CD4-positive, alpha-beta T cell treated with Interferon gamma for 1 hour (primary cell): ENCODE results near the gene SHD.
"Not testable (repeated sequence)": the region's sequence is repeated elsewhere in the genome, so short reads cannot be mapped to it uniquely, and the experiment has no call there.

Experiments
- DNase-seq: peaks from one replicate; pipeline ENCODE4 v3.0.0-alpha.2; 2020

The SHD gene, protein sequence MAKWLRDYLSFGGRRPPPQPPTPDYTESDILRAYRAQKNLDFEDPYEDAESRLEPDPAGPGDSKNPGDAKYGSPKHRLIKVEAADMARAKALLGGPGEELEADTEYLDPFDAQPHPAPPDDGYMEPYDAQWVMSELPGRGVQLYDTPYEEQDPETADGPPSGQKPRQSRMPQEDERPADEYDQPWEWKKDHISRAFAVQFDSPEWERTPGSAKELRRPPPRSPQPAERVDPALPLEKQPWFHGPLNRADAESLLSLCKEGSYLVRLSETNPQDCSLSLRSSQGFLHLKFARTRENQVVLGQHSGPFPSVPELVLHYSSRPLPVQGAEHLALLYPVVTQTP

DNA sequence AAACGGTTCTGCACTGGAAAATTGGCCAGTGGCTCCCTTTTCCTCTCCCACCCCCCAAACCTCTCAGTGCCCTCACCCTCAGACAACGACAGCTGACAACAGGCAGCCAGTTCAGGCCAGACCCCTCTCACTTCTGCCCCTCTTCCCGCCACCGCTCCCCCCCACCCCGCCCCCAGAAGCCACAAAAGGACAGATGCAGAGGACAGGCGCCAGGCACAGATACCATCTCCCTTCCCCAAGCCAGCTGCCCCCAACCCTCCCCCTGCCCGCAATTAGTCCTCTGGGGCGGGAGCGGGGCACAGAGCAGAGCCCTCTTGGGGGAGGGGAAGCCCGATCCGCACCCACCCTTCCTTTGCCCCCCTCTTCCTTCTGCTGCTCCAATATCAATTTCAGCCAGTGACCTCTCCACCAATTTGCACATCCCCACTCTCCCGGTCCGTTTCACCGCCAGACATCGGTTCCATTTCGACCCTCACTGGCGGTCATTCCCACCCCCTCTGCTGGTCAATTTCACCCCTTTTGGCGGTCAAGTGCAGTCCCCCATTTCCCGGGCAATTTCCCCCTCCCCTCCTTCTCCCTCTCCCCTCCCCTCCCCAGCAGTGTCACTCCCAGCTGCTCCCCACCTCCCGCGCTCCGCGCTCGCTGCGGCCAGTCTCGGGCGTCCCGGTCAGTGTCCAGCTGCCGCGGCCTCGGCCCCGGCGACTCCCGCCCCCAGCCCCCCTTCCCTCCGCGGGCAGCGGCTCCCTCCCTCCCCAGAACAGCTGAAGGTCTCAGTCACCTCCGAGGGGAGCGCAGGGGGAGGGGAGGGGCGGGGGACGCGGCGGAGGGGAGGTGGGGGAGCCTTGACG, at the start of gene SHD:
Gene SHD, plus strand, starts transcription at position 848 of the 848 bp plus-strand sequence. CDS start 798 bp downstream, outside the sequence.
- no peak for DNase-seq

DNA sequence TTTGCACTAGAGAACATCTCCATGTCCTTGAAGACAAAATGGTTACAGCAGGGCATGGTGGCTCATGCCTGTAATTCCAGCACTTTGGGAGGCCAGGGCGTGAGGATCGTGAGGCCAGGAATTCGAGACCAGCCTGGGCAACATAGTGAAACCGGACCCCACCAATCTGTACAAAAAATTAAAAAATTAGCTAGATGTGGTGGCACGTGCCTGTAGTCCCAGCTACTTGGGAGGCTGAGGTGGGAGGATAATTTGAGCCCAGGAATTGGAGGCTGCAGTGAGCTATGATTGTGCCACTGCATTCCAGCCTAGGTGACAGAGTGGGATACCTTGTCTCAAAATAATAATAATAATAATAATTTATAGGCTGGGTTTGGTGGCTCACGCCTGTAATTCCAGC, 48.8 kb upstream of the SHD start:
- not testable (repeated sequence) for DNase-seq

DNA sequence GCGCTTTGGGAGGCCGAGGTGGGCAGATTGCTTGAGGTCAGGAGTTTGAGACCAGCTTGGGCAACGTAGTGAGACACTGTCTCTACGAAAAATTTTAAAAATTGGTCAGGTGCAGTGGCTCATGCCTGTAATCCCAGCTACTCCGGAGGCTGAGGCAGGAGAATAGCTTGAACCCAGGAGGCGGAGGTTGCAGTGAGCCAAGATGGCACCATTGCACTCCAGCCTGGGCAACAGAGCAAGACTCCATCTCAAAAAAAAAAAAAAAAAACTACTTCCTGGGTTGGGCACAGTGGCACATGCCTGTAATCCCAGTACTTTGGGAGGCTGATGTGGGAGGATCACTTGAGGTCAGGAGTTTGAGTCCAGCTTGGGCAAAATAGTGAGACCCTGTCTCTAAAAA, 47.5 kb upstream of the SHD start:
- not testable (repeated sequence) for DNase-seq

DNA sequence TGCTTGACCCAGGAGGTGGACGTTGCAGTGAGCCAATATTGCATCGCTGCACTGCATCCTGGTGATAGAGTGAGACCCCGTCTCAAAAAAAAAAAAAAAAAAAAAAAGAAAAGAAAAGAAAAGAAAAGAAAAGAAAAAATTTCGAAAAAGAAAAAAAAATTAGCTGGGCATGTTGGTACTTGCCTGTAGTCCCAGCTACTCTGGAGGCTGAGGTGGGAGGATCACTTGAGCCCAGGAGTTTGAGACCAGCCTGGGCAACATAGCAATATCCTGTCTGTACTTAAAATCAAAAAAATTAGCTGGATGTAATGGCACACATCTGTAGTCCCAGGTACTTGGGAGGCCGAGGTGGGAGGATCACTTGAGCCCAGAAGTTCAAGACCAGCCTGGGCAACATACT, 46.9 kb upstream of the SHD start:
- not testable (repeated sequence) for DNase-seq

DNA sequence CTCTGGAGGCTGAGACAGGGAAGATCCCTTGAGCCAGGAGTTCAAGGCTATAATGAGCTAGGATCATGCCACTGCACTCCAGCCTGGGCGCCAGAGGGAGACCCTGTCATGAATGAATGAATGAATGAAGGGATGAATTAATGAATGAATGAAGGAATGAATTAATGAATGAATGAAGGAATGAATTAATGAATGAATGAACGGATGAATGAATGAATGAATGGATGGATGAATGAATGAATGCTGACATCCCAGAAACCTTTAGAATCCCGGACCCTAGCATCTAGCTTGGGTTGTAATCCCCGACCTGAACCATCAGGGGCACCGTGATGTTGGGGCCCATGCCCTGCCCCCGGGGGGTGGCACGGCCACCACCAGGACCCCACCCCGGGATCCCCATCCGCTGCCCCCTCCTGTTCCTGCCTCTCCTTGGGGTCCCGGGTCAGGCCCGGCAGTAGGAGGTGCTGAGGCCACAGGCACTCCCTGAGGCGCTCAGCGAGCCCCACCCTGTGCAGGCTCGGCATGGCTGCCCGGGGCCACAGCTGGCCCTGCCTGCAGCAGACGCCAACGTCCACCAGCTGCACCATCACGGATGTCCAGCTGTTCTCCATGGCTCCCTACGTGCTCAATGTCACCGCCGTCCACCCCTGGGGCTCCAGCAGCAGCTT, 46.3 kb upstream of the SHD start:
- DNase-seq = no peak

- peak; percentile 23 for DNase-seq
Measured at GRCh38 chr19:4233282-4233853, 45.7 kb upstream of the SHD start.

- no peak for DNase-seq
Measured at GRCh38 chr19:4234142-4234861, 44.8 kb upstream of the SHD start.

- DNase-seq = no peak
Measured at GRCh38 chr19:4234862-4235201, 44.2 kb upstream of the SHD start.

DNA sequence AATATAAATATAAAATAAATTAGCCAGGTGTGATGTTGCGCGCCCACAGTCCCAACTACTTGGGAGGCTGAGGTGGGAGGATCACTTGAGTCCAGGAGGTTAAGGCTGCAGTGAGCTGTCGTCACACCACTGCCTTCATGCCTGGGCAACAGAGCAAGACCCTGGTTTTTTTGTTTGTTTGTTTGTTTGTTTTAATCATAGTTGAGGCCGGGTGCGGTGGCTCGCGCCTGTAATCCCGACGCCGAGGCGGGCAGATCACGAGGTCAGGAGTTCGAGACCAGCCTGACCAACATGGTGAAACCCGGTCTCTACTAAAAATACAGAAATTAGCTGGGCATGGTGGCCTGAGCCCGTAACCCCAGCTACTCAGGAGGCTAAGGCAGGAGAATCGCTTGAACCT, 41.6 kb upstream of the SHD start:
- not testable (repeated sequence) for DNase-seq

- DNase-seq = no peak
Measured at GRCh38 chr19:4238831-4239230, 40.2 kb upstream of the SHD start.

DNA sequence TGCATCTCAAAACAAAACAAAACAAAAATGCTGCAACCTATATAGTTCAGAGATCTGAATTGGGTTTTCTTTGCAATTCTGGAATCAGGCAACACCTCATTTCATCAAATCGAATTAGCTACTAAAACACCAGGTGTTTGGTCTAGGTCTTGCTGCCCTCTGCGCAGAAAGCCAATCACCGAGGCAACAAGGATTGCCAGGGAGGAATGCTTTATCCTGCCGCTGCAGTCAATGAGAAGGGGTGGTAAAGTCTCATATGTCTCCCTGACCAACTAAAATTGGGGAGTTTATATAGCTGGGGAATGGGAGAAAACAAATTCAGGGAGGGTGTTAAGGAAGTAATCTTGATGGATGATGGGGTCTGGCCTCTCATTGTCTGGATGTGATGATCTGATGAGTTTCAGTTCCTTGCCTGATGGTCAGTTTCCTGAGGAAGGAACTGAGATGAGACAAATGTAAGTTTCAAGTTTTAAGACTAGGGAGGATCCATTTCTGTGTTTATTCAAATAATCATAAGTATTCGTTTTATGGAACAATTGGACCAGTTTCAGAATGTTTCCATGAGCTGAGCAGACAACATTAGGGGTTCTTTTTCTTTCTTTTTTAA, 37.1 kb upstream of the SHD start:
- DNase-seq = no peak

DNA sequence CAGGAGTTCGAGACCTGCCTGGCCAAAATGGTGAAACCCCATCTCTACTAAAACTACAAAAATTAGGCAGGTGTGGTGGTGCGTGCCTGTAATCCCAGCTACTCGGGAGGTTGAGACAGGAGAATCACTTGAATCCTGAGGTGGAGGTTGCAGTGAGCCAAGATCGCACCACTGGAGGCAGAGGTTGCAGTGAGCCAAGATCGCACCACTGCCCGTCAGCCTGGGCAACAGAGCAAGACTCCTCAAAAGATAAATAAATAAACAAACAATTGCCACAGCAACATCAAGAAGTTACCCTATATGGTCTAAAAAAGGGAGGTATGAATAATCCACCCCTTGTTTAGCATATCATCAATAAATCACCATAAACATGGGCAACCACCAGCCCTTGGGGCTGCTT, 33.1 kb upstream of the SHD start:
- DNase-seq = not testable (repeated sequence)

DNA sequence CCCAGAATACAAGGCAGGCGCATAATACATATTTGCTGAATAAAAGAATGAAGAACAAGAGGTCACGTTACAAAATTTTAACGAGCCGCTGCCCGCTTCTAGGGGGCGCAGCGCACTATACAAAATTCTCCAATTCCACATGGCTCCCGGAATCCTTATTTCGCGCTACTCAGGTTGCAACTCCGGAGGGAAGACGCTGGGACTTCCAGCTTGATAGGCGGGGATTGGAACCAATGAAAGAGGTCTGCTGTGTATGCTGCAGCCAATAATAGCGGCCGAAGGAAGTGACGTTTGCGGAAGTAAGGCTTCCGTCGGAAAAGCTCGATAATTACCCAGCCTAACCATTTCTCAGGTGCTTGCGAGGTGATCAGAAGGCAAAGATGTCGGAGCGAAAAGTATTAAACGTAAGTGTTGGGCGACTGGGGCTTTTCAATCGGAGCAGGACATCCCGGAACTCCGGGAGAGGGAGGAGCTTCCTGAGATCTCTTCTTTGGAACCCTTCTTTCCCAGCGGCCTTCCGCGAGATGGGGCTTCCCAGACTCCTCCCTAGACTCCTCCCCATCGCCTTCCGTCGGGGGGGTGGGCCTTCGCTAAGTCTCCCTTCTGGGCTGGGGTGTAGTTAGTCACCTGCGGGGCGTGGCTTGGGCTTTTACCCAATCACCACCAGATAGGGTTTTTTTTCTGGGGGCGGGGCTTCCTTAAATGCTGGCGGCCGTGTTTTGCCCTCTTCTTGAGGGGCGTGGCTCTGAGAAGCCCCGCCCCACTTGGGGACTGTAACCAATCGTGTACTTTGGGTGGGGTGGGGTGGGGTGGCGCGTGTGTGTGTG, 32.1 kb upstream of the SHD start, which contains the start of gene YJU2:
Gene YJU2, plus strand, starts transcription at position 314 of the 827 bp plus-strand sequence. Its CDS starts 67 bp downstream, at position 381.
- DNase-seq = peak; percentile 99

DNA sequence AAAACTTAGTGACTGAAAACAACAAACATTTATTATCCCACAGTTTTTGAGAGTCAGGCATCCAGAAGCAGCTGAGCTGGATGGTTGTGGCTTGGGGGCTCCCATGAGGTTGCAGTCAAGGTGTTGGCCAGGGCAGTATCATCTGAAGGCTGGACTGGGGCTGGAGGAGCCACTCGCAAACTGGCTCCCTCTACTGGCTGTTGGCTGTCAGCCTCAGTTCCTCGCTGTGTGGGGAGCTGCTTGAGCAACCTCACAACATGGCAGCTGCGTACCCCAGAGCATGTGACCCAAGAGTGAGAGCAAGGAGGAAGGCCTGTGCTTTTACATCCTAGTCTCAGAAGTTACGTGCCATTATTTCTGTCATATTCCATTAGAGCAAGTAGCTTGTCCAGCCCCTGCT, 22.5 kb upstream of the SHD start:
- no peak for DNase-seq

DNA sequence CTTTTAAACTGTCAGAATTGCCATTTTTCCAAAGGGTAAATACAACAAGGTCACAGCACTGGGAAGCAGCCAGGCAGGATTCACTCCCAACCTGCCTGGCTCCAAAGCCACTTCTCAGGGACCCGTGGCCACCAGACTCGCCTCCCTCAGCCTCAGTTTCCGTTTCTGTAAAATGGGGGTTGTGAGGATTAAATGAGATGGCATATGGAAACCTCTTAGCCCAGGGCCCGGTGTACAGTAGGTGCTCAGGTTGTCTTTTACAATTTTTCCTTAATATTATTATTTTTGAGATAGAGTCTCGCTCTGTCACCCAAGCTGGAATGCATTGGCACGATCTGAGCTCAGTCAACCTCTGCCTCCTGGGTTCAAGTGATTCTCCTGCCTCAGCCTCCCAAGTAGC, 22.0 kb upstream of the SHD start:
- no peak for DNase-seq

- DNase-seq = no peak
Measured at GRCh38 chr19:4258181-4258580, 20.9 kb upstream of the SHD start.

GRCh38 chr19:4260613-4261191, 18.4 kb upstream of the SHD start:
- no peak for DNase-seq

DNA sequence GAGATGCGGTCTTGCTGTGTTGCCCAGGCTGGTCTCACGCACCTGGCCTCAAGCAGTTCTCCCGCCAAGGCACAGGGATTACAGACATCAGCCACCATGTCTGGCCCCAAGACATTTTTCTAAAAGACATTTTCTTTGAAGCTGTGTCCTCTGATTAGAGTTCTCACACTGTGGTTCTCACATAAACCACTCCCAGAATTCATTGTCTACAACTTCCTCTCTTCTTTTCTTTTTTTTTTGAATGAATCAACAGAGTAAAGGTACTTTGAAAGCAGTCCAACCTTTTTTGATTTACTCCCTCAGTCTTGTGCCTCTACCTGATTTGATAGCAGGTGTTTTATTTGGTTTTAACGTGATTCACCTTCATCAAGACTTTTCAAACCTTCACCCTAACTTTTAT, 14.3 kb upstream of the SHD start:
- no peak for DNase-seq

- DNase-seq = no peak
Measured at GRCh38 chr19:4266253-4267000, 12.6 kb upstream of the SHD start.
